Right lobe of liver (tissue), 4 donors: Measurements from ENCODE around the gene TARBP1.

Experiments used
- POLR2A ChIP-seq: fragments of 450-650 bp; IDR thresholded peaks from one replicate; pipeline ENCODE4 v1.6.1; 2017; ENCODE audit warnings: antibody characterized with exemption, mild to moderate bottlenecking
- TF ChIP-seq, protein P1 (sequence below), 4 donors: fragments of 200-600 bp in 3 of 4; fragments of 450-650 bp in 1 of 4; IDR thresholded peaks; one replicate each; pipeline versions ENCODE4 v1.5.1 to v1.8.0; 2016 to 2022; ENCODE audit warnings: antibody characterized with exemption in 4 of 4, mild to moderate bottlenecking in 2 of 4
- donor health status: DM: no; HTN: no; CAD: no.
- donor health status: DM: no; HTN: no; CAD: no.
- donor health status: DM: no; HTN: yes; CAD: no.

DNA sequence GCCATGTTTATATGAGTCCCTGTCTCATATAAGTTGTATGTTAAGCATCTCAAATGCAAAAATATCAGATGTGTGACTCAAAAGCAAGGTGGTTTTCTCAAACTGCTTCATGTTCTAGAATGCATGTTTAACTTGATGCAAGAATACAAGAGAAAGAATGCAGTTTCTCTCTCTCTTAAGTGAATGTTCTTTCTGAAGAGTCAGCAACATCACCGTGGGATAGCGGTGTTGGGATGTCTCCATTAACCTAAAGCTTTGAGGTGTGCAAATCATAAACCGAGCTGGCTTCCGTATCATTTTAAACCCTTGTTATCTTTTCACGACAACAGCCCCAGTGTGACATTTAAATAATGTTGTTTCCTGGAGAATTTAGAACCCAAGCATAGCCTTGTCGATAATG lies 48.4 kb upstream of the TARBP1 start:
- no peak for TF ChIP-seq POLR2A
- TF ChIP-seq, protein P1, sequence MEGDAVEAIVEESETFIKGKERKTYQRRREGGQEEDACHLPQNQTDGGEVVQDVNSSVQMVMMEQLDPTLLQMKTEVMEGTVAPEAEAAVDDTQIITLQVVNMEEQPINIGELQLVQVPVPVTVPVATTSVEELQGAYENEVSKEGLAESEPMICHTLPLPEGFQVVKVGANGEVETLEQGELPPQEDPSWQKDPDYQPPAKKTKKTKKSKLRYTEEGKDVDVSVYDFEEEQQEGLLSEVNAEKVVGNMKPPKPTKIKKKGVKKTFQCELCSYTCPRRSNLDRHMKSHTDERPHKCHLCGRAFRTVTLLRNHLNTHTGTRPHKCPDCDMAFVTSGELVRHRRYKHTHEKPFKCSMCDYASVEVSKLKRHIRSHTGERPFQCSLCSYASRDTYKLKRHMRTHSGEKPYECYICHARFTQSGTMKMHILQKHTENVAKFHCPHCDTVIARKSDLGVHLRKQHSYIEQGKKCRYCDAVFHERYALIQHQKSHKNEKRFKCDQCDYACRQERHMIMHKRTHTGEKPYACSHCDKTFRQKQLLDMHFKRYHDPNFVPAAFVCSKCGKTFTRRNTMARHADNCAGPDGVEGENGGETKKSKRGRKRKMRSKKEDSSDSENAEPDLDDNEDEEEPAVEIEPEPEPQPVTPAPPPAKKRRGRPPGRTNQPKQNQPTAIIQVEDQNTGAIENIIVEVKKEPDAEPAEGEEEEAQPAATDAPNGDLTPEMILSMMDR (IDR thresholded peaks at IDR 0.05), result no peak
